DND-41 (cell line): Measurements from ENCODE around the gene IQSEC1.

Experiments
- ATAC-seq: fragments of 200-7000 bp; cut with Tn5 transposase; 3 replicates; pipeline ENCODE4 v1.9.1; 2021; ENCODE audit warnings: low read depth; ENCODE audit not compliant: insufficient read depth
- DNase-seq: peaks from one replicate; pipeline ENCODE4 v3.0.0-alpha.2; 2020
- H2AFZ ChIP-seq: 2 replicates; pipeline ENCODE4 v1.6.0; 2012; ENCODE audit warnings: low read depth, low read length
- H3K27ac ChIP-seq: 2 replicates; pipeline ENCODE4 v1.5.1; 2012; ENCODE audit warnings: low read length, inconsistent platforms
- H3K27me3 ChIP-seq: fragments of 200-600 bp; sonication (generic); 2 replicates; pipeline ENCODE4 v1.6.0; 2012; ENCODE audit warnings: low read length, mild to moderate bottlenecking, inconsistent platforms; ENCODE audit not compliant: insufficient read depth, poor library complexity
- H3K36me3 ChIP-seq: 2 replicates; pipeline ENCODE4 v1.5.1; 2012; ENCODE audit warnings: low read length, inconsistent platforms; ENCODE audit not compliant: insufficient read depth
- H3K4me1 ChIP-seq: 2 replicates; pipeline ENCODE4 v1.5.1; 2012; ENCODE audit warnings: mild to moderate bottlenecking, low read length; ENCODE audit not compliant: insufficient read depth
- H3K4me2 ChIP-seq: 2 replicates; pipeline ENCODE4 v1.6.0; 2012; ENCODE audit warnings: mild to moderate bottlenecking, moderate library complexity, low read length, inconsistent platforms; ENCODE audit not compliant: insufficient read depth
- H3K4me3 ChIP-seq, 2 experiments: fragments of 200-600 bp in 1 of 2; shearing (Covaris generic) in 1 of 2; 2 replicates each; pipeline ENCODE4 v1.5.1; 2012 to 2016; ENCODE audit warnings: inconsistent platforms in 2 of 2, low read length in 2 of 2, mild to moderate bottlenecking in 2 of 2, low read depth in 1 of 2, moderate library complexity in 1 of 2
- H3K79me2 ChIP-seq: 2 replicates; pipeline ENCODE4 v1.6.0; 2012; ENCODE audit warnings: low read length, inconsistent platforms; ENCODE audit not compliant: insufficient read depth
- H3K9ac ChIP-seq: 2 replicates; pipeline ENCODE4 v1.6.0; 2012; ENCODE audit warnings: low read depth, mild to moderate bottlenecking, inconsistent platforms, low read length, moderate library complexity
- H3K9me3 ChIP-seq: 2 replicates; pipeline ENCODE4 v1.5.1; 2012; ENCODE audit warnings: low read length, moderate library complexity, mild to moderate bottlenecking, inconsistent platforms; ENCODE audit not compliant: insufficient read depth, severe bottlenecking
- H4K20me1 ChIP-seq: 2 replicates; pipeline ENCODE4 v1.6.0; 2012; ENCODE audit warnings: low read length; ENCODE audit not compliant: insufficient read depth
- CTCF ChIP-seq: IDR thresholded peaks from 2 replicates; pipeline ENCODE4 v1.5.1; 2012; ENCODE audit warnings: borderline replicate concordance, low read length, moderate library complexity, mild to moderate bottlenecking; ENCODE audit not compliant: poor library complexity, severe bottlenecking; ENCODE audit errors: extremely low read depth
- EZH2 ChIP-seq: IDR thresholded peaks from 3 replicates; pipeline ENCODE4 v1.6.1; 2012; ENCODE audit warnings: borderline replicate concordance, low read depth, mild to moderate bottlenecking, moderate library complexity, low read length, inconsistent platforms; ENCODE audit not compliant: severe bottlenecking

The IQSEC1 gene

GRCh38 chr3:12996181-12996506, 77.1 kb downstream of the IQSEC1 start:
- no peak overlapping the region for H3K4me2 ChIP-seq
- TF ChIP-seq EZH2 (no peak), CTCF (no peak)
- H3K9ac ChIP-seq, result no peak overlapping the region
- H3K27me3 ChIP-seq, result no peaks in the 10 kb centered on the region
- H3K79me2 ChIP-seq, result 0 out of 2 replicates have a peak, but pooled peaks cover 4% of the 10 kb centered on the region
- no peak overlapping the region for H3K4me3 ChIP-seq
- no peaks in the 10 kb centered on the region; the same call in 1 of the 2 replicates for H3K36me3 ChIP-seq
- DNase-seq, result no peak
- no peaks in the 10 kb centered on the region for H4K20me1 ChIP-seq
- no peaks in the 10 kb centered on the region for H3K9me3 ChIP-seq
- H2AFZ ChIP-seq, result no peak overlapping the region
- no peak overlapping the region for H3K27ac ChIP-seq
- H3K4me1 ChIP-seq, result peaks cover 23% of the 10 kb centered on the region
- ATAC-seq, result no peak

- Histone ChIP-seq H3K27ac (peak overlapping the region; percentile 87), H2AFZ (peak overlapping the region; percentile 97), H3K4me3 (peak overlapping the region in 1 of 2 experiments; percentile 98; a peak in 2 of 4 replicates), H4K20me1 (no peaks in the 10 kb centered on the region), H3K27me3 (no peaks in the 10 kb centered on the region), H3K4me1 (peaks cover 23% of the 10 kb centered on the region), H3K79me2 (0 out of 2 replicates have a peak, but pooled peaks cover 3% of the 10 kb centered on the region), H3K36me3 (no peaks in the 10 kb centered on the region; the same call in 1 of the 2 replicates), H3K4me2 (peak overlapping the region; percentile 99), H3K9me3 (no peaks in the 10 kb centered on the region), H3K9ac (peak overlapping the region; percentile 94)
- ATAC-seq (no peak), DNase-seq (no peak)
- TF ChIP-seq EZH2 (no peak), CTCF (no peak)
Observed at GRCh38 chr3:12995389-12996180, 77.6 kb downstream of the IQSEC1 start.

GRCh38 chr3:12994607-12995388, 78.4 kb downstream of the IQSEC1 start:
- Histone ChIP-seq H3K27ac (peak overlapping the region; percentile 87), H4K20me1 (no peaks in the 10 kb centered on the region), H2AFZ (peak overlapping the region; percentile 97), H3K9me3 (no peaks in the 10 kb centered on the region), H3K79me2 (no peaks in the 10 kb centered on the region), H3K4me2 (peak overlapping the region; percentile 99), H3K36me3 (no peaks in the 10 kb centered on the region; the same call in 1 of the 2 replicates), H3K4me3 (peak overlapping the region; percentile 97 to 98), H3K9ac (peak overlapping the region; percentile 94), H3K27me3 (no peaks in the 10 kb centered on the region), H3K4me1 (peaks cover 23% of the 10 kb centered on the region)
- ATAC-seq (peak; percentile 89), DNase-seq (peak; percentile 92)
- no peak for TF ChIP-seq EZH2
- peak; percentile 93 for TF ChIP-seq CTCF
